ENCODE measurements around the gene TKFC.

DNA sequence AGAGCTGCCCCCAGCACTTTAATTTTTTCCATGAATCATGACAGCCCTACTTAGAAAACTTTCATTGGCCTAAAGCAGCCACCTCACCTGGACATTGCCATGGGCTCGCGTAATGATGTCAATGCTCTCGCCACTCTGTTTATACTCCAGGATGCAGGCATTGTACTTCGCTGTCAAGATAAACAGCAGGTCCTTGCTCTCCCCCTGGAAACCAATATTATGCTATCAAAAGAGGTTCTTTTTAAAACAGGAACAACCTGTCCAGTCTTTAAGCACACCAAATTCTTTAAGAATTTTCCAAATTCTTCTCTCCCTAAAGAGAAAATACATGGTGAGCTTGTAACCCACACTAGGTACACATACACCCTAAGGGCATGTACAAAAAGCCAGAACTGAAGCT is 3.2 kb upstream of the TKFC start:
- no peak for TF ChIP-seq POLR2A (IDR thresholded peaks at IDR 0.05)
- TF ChIP-seq, protein P1, sequence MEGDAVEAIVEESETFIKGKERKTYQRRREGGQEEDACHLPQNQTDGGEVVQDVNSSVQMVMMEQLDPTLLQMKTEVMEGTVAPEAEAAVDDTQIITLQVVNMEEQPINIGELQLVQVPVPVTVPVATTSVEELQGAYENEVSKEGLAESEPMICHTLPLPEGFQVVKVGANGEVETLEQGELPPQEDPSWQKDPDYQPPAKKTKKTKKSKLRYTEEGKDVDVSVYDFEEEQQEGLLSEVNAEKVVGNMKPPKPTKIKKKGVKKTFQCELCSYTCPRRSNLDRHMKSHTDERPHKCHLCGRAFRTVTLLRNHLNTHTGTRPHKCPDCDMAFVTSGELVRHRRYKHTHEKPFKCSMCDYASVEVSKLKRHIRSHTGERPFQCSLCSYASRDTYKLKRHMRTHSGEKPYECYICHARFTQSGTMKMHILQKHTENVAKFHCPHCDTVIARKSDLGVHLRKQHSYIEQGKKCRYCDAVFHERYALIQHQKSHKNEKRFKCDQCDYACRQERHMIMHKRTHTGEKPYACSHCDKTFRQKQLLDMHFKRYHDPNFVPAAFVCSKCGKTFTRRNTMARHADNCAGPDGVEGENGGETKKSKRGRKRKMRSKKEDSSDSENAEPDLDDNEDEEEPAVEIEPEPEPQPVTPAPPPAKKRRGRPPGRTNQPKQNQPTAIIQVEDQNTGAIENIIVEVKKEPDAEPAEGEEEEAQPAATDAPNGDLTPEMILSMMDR (IDR thresholded peaks at IDR 0.05): no peak

Measured in adrenal gland (tissue), 5 donors.